Measurements from ENCODE around the gene CCM2.

Gene CCM2

GRCh38 chr7:45026984-45027773 is 27.2 kb downstream of the CCM2 start:
- H3K9ac ChIP-seq (ENCODE audit: low read length) = no peak overlapping the region
- no peak overlapping the region for H4K8ac ChIP-seq (ENCODE audit: low read depth, low read length)
- H3K4ac ChIP-seq (ENCODE audit: low read depth, low read length) = no peak overlapping the region
- H3K4me3 ChIP-seq (ENCODE audit: low read depth, low read length) = no peak overlapping the region
- H3K4me1 ChIP-seq (ENCODE audit: control insufficient read depth in 1 of 2, insufficient read depth in 2 of 2, low read length in 2 of 2) = peaks cover 0 to 1% of the 10 kb centered on the region in 2 experiments
- H3K79me1 ChIP-seq (ENCODE audit: low read length) = no peaks in the 10 kb centered on the region
- peak; percentile 65 to 72 for DNase-seq
- no peak overlapping the region for H4K12ac ChIP-seq (ENCODE audit: low read depth, low read length)
- H4K91ac ChIP-seq (ENCODE audit: low read depth, low read length) = no peak overlapping the region
- peaks cover 6 to 8% of the 10 kb centered on the region in 2 experiments for H3K36me3 ChIP-seq (ENCODE audit: control insufficient read depth in 1 of 2, insufficient read depth in 2 of 2, low read length in 2 of 2)
- H2BK5ac ChIP-seq (ENCODE audit: low read depth, low read length, poor library complexity) = no peak overlapping the region
- H2BK120ac ChIP-seq (ENCODE audit: insufficient read depth, low read length, poor library complexity) = no peak overlapping the region
- H3K23ac ChIP-seq (ENCODE audit: low read length) = no peak overlapping the region
- no peak overlapping the region for H3K14ac ChIP-seq (ENCODE audit: low read length)
- no peak overlapping the region for H2AK5ac ChIP-seq (ENCODE audit: low read length)
- H3K18ac ChIP-seq (ENCODE audit: low read length) = no peak overlapping the region
- H3K9me3 ChIP-seq (ENCODE audit: insufficient read depth, low read depth, low read length) = no peaks in the 10 kb centered on the region
- no peaks in the 10 kb centered on the region for H3K79me2 ChIP-seq (ENCODE audit: control insufficient read depth, insufficient read depth, low read length, poor library complexity)
- no peak overlapping the region for H2BK12ac ChIP-seq (ENCODE audit: low read length)
- no peak overlapping the region for H2AFZ ChIP-seq (ENCODE audit: insufficient read depth, low read length, poor library complexity)
- H3K4me2 ChIP-seq (ENCODE audit: low read length) = no peak overlapping the region
- no peaks in the 10 kb centered on the region for H3K27me3 ChIP-seq (ENCODE audit: insufficient read depth, low read length)
- WGBS (ENCODE audit: extremely low coverage, insufficient coverage, insufficient read length) = no CpG with 5 or more reads among the region's 10 CpGs
- no peak overlapping the region for H3K27ac ChIP-seq (ENCODE audit: low read depth, low read length)

GRCh38 chr7:45027774-45028114 is 27.7 kb downstream of the CCM2 start:
- Histone ChIP-seq H3K4me2 (ENCODE audit: low read length) (no peak overlapping the region), H2BK12ac (ENCODE audit: low read length) (no peak overlapping the region), H3K9me3 (ENCODE audit: insufficient read depth, low read depth, low read length) (no peaks in the 10 kb centered on the region), H3K79me1 (ENCODE audit: low read length) (no peaks in the 10 kb centered on the region), H3K9ac (ENCODE audit: low read length) (no peak overlapping the region), H3K23ac (ENCODE audit: low read length) (no peak overlapping the region), H3K27ac (ENCODE audit: low read depth, low read length) (no peak overlapping the region), H2BK5ac (ENCODE audit: low read depth, low read length, poor library complexity) (no peak overlapping the region), H3K18ac (ENCODE audit: low read length) (no peak overlapping the region), H3K36me3 (ENCODE audit: control insufficient read depth in 1 of 2, insufficient read depth in 2 of 2, low read length in 2 of 2) (peaks cover 6 to 8% of the 10 kb centered on the region in 2 experiments), H2AFZ (ENCODE audit: insufficient read depth, low read length, poor library complexity) (no peak overlapping the region), H4K91ac (ENCODE audit: low read depth, low read length) (no peak overlapping the region), H3K4me1 (ENCODE audit: control insufficient read depth in 1 of 2, insufficient read depth in 2 of 2, low read length in 2 of 2) (peaks cover 0 to 1% of the 10 kb centered on the region in 2 experiments), H3K14ac (ENCODE audit: low read length) (no peak overlapping the region), H2BK120ac (ENCODE audit: insufficient read depth, low read length, poor library complexity) (no peak overlapping the region), H3K4me3 (ENCODE audit: low read depth, low read length) (no peak overlapping the region), H4K12ac (ENCODE audit: low read depth, low read length) (no peak overlapping the region), H3K4ac (ENCODE audit: low read depth, low read length) (no peak overlapping the region), H3K79me2 (ENCODE audit: control insufficient read depth, insufficient read depth, low read length, poor library complexity) (no peaks in the 10 kb centered on the region), H3K27me3 (ENCODE audit: insufficient read depth, low read length) (no peaks in the 10 kb centered on the region), H2AK5ac (ENCODE audit: low read length) (no peak overlapping the region), H4K8ac (ENCODE audit: low read depth, low read length) (no peak overlapping the region)
- DNase-seq = no peak
- WGBS (ENCODE audit: extremely low coverage, insufficient coverage, insufficient read length) = no CpG with 5 or more reads among the region's 4 CpGs

- no peak overlapping the region for H4K91ac ChIP-seq (ENCODE audit: low read depth, low read length)
- no peak overlapping the region for H2BK5ac ChIP-seq (ENCODE audit: low read depth, low read length, poor library complexity)
- H3K4me2 ChIP-seq (ENCODE audit: low read length) = no peak overlapping the region
- peaks cover 6 to 8% of the 10 kb centered on the region in 2 experiments for H3K36me3 ChIP-seq (ENCODE audit: control insufficient read depth in 1 of 2, insufficient read depth in 2 of 2, low read length in 2 of 2)
- H3K18ac ChIP-seq (ENCODE audit: low read length) = no peak overlapping the region
- H4K12ac ChIP-seq (ENCODE audit: low read depth, low read length) = no peak overlapping the region
- no peaks in the 10 kb centered on the region for H3K9me3 ChIP-seq (ENCODE audit: insufficient read depth, low read depth, low read length)
- WGBS (ENCODE audit: extremely low coverage, insufficient coverage, insufficient read length) = no CpG with 5 or more reads among the region's 17 CpGs
- H3K23ac ChIP-seq (ENCODE audit: low read length) = no peak overlapping the region
- no peak overlapping the region for H2BK12ac ChIP-seq (ENCODE audit: low read length)
- H3K4ac ChIP-seq (ENCODE audit: low read depth, low read length) = no peak overlapping the region
- H3K27me3 ChIP-seq (ENCODE audit: insufficient read depth, low read length) = no peaks in the 10 kb centered on the region
- no peak overlapping the region for H3K27ac ChIP-seq (ENCODE audit: low read depth, low read length)
- H2BK120ac ChIP-seq (ENCODE audit: insufficient read depth, low read length, poor library complexity) = no peak overlapping the region
- H3K4me1 ChIP-seq (ENCODE audit: control insufficient read depth in 1 of 2, insufficient read depth in 2 of 2, low read length in 2 of 2) = peaks cover 0 to 4% of the 10 kb centered on the region in 2 experiments
- DNase-seq = peak in 1 of 2 donors; percentile 13
- H2AK5ac ChIP-seq (ENCODE audit: low read length) = no peak overlapping the region
- H3K4me3 ChIP-seq (ENCODE audit: low read depth, low read length) = no peak overlapping the region
- H3K79me1 ChIP-seq (ENCODE audit: low read length) = peaks cover under 1% of the 10 kb centered on the region
- no peak overlapping the region for H3K14ac ChIP-seq (ENCODE audit: low read length)
- H3K79me2 ChIP-seq (ENCODE audit: control insufficient read depth, insufficient read depth, low read length, poor library complexity) = no peaks in the 10 kb centered on the region
- no peak overlapping the region for H4K8ac ChIP-seq (ENCODE audit: low read depth, low read length)
- no peak overlapping the region for H3K9ac ChIP-seq (ENCODE audit: low read length)
- no peak overlapping the region for H2AFZ ChIP-seq (ENCODE audit: insufficient read depth, low read length, poor library complexity)
These were observed 28.3 kb downstream of the CCM2 start for GRCh38 chr7:45028138-45028919.

GRCh38 chr7:45028920-45029344 is 28.9 kb downstream of the CCM2 start:
- no peak overlapping the region for H3K27ac ChIP-seq (ENCODE audit: low read depth, low read length)
- H3K4me2 ChIP-seq (ENCODE audit: low read length) = no peak overlapping the region
- no peak overlapping the region for H3K9ac ChIP-seq (ENCODE audit: low read length)
- no peak overlapping the region for H4K8ac ChIP-seq (ENCODE audit: low read depth, low read length)
- H2AFZ ChIP-seq (ENCODE audit: insufficient read depth, low read length, poor library complexity) = no peak overlapping the region
- peaks cover 3% of the 10 kb centered on the region for H3K79me1 ChIP-seq (ENCODE audit: low read length)
- no peaks in the 10 kb centered on the region for H3K27me3 ChIP-seq (ENCODE audit: insufficient read depth, low read length)
- DNase-seq = no peak
- no peaks in the 10 kb centered on the region for H3K79me2 ChIP-seq (ENCODE audit: control insufficient read depth, insufficient read depth, low read length, poor library complexity)
- H2AK5ac ChIP-seq (ENCODE audit: low read length) = no peak overlapping the region
- peaks cover 0 to 10% of the 10 kb centered on the region in 2 experiments for H3K4me1 ChIP-seq (ENCODE audit: control insufficient read depth in 1 of 2, insufficient read depth in 2 of 2, low read length in 2 of 2)
- H3K4me3 ChIP-seq (ENCODE audit: low read depth, low read length) = no peak overlapping the region
- H2BK5ac ChIP-seq (ENCODE audit: low read depth, low read length, poor library complexity) = no peak overlapping the region
- no peak overlapping the region for H4K91ac ChIP-seq (ENCODE audit: low read depth, low read length)
- H4K12ac ChIP-seq (ENCODE audit: low read depth, low read length) = no peak overlapping the region
- H3K14ac ChIP-seq (ENCODE audit: low read length) = no peak overlapping the region
- no peaks in the 10 kb centered on the region for H3K9me3 ChIP-seq (ENCODE audit: insufficient read depth, low read depth, low read length)
- no CpG with 5 or more reads among the region's 7 CpGs for WGBS (ENCODE audit: extremely low coverage, insufficient coverage, insufficient read length)
- no peak overlapping the region for H3K23ac ChIP-seq (ENCODE audit: low read length)
- no peak overlapping the region for H3K18ac ChIP-seq (ENCODE audit: low read length)
- peaks cover 6 to 8% of the 10 kb centered on the region in 2 experiments for H3K36me3 ChIP-seq (ENCODE audit: control insufficient read depth in 1 of 2, insufficient read depth in 2 of 2, low read length in 2 of 2)
- no peak overlapping the region for H2BK12ac ChIP-seq (ENCODE audit: low read length)
- H2BK120ac ChIP-seq (ENCODE audit: insufficient read depth, low read length, poor library complexity) = no peak overlapping the region
- H3K4ac ChIP-seq (ENCODE audit: low read depth, low read length) = no peak overlapping the region

Measured in trophoblast cell (in vitro differentiated cells and primary cell).